Anterior cingulate cortex (tissue), 58 donors: Measurements from ENCODE around the gene WBP1L.

ENCODE experiments used
- DNase-seq, 58 donors: peaks; one replicate each; lab custom pipeline; 2025; lab: John Stamatoyannopoulos, UW

WBP1L gene

GRCh38 chr10:102776779-102777456, 33.2 kb downstream of the WBP1L start:
- peak in 49 of 58 donors; percentile 15 to 83 (median 50) for DNase-seq

DNA sequence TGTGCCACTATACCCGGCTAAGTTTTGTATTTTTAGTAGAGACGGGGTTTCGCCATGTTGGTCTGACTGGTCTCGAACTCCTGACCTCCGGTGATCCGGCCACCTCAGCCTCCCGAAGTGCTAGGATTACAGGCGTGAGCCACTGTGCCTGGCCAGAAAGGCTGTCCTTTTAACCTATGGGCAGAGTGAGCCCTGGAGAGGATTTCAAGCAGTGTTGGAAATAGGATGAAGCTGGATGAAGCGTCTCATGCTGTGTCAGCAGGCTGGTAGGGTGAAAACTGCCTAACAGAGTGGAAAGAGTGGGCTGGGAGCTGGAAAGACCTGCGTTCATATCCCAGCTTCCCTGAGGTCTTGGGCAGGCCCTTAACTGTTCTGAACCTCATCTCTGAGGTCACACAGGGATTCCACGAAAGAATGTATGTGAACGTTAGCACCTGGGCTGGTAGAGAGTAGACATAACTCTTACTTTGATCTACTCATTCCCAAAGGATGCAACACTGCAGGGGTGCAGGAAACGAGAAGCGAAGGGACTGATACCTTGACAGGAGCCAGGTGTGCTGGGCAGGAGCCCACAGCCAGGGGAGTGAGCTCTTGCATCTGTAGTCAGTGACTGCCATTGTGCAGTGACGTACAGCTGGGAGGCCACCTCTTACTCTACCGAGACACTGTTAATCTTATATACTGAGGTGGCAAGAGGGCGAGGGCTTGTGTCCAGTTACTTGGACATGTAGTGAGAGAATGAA, 34.1 kb downstream of the WBP1L start:
- no peak for DNase-seq

DNA sequence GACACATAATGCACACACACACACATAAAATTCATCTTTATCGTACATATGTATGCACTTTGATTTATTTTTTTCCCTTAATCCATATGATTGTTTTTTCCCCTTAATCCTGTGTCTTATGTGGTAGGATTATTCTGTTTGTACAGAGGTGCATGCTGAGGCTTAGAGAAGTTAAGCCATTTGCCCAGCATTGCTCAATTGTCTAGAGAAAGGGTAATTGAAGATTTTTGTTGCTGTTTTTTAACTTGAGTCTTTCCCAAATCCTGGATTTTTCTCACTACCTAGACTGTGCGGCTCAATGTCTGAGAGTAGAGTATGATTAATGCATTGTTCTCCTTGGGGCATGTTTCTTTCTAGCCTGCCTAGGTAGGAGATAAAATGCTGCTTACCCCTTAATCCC, 35.0 kb downstream of the WBP1L start:
- no peak for DNase-seq

- no peak for DNase-seq
Measured at GRCh38 chr10:102779680-102780526, 36.2 kb downstream of the WBP1L start.

DNA sequence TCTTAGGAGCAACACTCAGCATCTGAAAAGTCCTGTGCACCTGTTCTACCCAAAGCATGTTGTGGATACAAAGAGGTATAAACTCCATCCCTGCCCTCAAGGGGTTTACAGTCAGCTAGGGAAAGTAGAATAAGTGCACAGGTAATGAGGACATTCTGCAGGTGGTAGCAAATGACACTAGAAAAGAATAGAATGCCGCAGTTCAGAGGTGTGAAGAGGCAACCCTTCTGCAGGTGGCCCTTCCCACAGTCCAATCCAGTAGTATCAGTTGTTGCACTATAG, 36.7 kb downstream of the WBP1L start:
- DNase-seq, result no peak

- no peak for DNase-seq
Measured at GRCh38 chr10:102781090-102781920, 37.6 kb downstream of the WBP1L start.

DNA sequence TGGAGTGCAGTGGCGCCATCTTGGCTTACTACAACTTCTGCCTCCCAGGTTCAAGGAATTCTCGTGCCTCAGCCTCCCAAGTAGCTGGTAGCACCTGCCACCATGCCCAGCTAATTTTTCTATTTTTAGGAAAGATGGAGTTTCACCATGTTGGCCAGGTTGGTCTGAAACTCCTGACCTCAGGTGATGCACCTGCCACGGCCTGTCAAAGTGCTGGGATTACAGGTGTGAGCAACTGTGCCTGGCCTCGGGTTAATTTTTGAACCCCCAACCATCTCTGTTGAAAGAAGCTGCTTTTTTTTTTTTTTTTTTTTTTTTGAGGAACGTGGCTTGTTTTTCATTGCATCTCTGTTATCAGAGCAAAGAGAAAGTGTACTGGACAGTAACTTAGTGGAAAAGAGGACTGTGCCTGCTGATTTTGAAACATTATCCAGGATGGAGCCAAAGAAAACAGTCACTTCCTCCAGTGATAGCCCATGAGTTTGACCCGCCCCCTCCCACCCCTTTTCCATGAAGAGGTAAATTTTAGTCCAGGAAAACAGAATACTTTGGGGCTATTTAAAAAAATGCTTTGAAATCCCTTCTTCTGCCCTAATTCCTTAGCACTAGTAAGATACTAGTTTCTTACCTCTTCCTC, 38.3 kb downstream of the WBP1L start:
- DNase-seq, result no peak

DNA sequence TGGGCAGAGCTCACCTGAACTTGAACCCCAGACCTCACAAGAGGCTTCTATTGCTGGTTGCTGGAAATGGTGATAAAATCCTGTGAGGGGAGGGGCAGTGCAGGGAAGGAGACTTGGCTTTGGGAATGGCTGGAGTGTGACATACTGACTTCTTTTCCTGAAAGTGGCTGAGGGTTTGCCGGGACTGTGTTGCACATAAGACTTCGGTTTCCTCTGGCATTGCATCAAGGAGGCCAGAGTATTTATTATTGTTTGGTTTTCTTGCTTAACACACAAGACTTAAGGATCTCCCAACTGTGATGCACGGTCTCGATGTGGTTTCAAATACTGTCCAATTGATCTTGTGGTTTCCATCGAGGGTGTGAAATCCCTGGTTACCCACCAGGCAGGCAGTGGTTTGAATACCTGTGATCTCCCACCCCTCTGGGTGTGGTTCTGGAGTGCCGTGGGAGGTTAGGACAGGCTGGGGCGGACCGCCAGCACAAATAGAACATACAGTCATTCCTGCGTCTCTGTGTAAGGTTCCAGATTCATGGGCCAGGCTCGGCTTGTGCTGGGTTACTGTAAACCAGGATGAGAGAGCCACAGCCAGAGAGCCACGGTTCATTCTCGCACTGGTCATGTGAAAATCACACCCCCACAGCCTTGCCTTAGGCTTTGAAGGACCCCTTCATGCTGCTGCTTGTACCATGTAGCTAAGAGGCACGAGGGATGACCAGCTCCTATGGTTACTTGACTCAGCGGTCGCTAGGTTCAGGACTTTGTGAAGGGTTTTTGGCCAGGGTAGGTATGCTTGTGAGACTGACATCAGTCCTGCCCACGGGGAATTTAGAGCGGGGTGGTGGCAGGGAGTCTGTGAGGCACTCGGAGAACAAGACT, 39.2 kb downstream of the WBP1L start:
- peak in 1 of 58 donors; percentile 6 for DNase-seq

DNA sequence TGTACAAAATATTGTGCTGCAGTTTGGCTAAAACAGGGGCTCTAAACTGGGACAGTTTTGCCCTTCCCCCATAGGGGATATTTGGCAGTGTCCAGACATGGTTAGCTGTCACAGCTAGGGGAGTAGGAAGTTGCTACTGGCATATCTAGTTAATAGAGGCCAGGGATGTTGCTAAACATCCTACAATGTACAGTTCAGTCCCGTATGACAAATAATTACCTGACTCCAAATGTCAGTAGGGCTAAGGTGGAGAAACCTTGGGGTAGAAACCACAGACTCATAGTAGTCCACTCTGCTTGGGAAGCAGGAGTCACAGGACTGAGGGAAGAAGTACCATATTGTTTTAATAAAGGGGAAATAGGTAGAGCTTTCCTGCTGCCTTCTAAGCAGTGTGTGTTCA, 39.8 kb downstream of the WBP1L start:
- DNase-seq, result no peak

DNA sequence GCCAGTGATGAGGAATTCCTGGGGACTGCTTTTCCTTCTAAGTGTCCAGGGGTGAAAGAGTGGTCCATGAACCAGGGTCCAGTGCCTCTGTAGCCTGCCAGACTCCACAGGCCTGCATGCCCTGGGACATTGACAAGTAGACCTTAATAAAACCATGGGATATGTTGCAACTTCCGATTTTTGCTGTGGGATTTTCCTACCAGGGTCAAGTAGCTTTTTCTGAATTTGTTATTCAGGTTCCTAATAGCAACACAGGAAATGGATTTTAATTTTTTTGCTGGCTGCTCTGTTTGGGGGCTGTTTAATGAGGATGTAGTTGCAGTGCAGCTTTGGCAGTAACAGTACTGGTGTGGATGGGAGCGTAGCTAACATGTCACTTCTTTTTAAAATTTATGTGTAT, 42.1 kb downstream of the WBP1L start:
- no peak for DNase-seq

- DNase-seq, result no peak
Measured at GRCh38 chr10:102791754-102792395, 48.1 kb downstream of the WBP1L start.

GRCh38 chr10:102795453-102796406, 52.0 kb downstream of the WBP1L start:
- DNase-seq, result no peak

DNA sequence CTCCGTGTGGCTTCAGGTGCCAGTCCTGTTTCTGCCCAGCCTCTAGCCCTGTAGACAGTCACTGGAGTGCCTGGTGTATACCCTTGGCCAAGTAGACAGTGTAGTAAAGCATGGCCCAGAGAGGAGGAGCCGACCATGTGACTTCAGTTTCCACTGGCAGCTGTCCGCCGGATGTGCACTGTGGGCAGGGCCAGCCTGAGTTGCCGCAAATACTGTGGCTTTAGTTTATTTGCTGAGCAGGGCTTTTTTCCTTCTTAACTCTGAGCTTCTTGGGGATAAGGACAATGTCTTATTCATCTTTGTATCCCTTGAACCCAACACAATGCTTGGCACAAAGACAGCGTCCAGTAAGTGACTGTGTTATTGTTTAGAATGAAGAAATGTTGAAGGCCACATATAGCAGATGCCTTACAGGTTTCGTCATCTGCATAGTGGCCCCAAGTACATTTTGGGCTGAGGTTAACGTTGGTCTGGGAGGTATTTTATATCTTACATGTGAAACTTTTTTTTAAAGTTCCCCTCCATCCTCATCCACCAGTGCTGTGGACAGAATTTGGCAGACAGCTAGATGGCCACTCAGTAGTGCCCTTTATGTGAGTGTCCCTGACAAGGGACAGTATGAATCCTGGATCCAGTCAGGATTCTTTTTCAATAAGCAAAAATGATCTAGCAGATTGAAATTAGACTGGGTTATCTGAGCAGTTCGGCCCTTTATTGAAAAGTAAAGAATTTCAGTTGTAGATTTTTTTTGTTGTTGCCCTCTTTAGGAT, 52.8 kb downstream of the WBP1L start:
- peak in 52 of 58 donors; percentile 10 to 86 (median 60) for DNase-seq

GRCh38 chr10:102799691-102800471, 56.1 kb downstream of the WBP1L start:
- DNase-seq, result peak in 13 of 58 donors; percentile 8 to 36 (median 14)

- DNase-seq, result no peak
Measured at GRCh38 chr10:102800611-102801335, 57.0 kb downstream of the WBP1L start.
